H1 (cell line): ENCODE measurements around the gene SMARCA2. TPM values are rescaled to one million over a fixed set of nuclear protein-coding genes. Genes with fewer than 3 reads are reported as not detected.

Source experiments
- BCL11A ChIP-seq, 2 experiments: IDR thresholded peaks; one replicate each; pipeline ENCODE4 v1.6.1; 2011; ENCODE audit warnings: low read depth in 2 of 2, low read length in 2 of 2, mild to moderate bottlenecking in 2 of 2
- CREB1 ChIP-seq: IDR thresholded peaks from 2 replicates; pipeline ENCODE4 v1.6.1; 2012; ENCODE audit warnings: inconsistent platforms
- KDM5A ChIP-seq: fragments of 200-600 bp; IDR thresholded peaks from 2 replicates; pipeline ENCODE4 v1.7.1; 2012; ENCODE audit warnings: mild to moderate bottlenecking, low read length, inconsistent platforms, mixed read lengths
- SIX5 ChIP-seq: IDR thresholded peaks from 2 replicates; pipeline ENCODE4 v1.6.1; 2011; ENCODE audit warnings: mild to moderate bottlenecking, low read depth, low read length
- SUZ12 ChIP-seq: fragments of 200-600 bp; sonication (generic); IDR thresholded peaks from 2 replicates; pipeline ENCODE4 v1.6.1; 2012; ENCODE audit warnings: mild to moderate bottlenecking, inconsistent platforms, low read length, moderate library complexity, mixed read lengths
- polyA plus RNA-seq, 7 experiments: library from polyadenylated mRNA; depleted of rRNA in 3 of 7; stranded (reverse) in 5 of 7; unstranded in 2 of 7; fragments of >200 nt in 5 of 7; fragments of 200-250 nt in 2 of 7; gene quantifications; 1 replicate in 5 of 7; 2 replicates in 1 of 7; 4 replicates in 1 of 7; pipeline versions ENCODE4 v1.2.1 to v1.2.3, GENCODE V29; 2011 to 2013; ENCODE audit warnings: missing spikeins in 2 of 7, mixed read lengths in 2 of 7
- total RNA-seq: library from RNA; stranded (reverse); fragmentation: NEBNext Ultra II Directional; extraction: Animal tissue kit (Norgen Biotek cat#: 25700); gene quantifications from 2 replicates; pipeline ENCODE4 v1.2.1, GENCODE V29; 2021

Gene SMARCA2
- total and polyA plus RNA-seq, 2 of the 8 experiments (the other 6 are each of a cell fraction or from before 2014, with no cell fraction given) = 6.3 to 21.7 TPM

DNA sequence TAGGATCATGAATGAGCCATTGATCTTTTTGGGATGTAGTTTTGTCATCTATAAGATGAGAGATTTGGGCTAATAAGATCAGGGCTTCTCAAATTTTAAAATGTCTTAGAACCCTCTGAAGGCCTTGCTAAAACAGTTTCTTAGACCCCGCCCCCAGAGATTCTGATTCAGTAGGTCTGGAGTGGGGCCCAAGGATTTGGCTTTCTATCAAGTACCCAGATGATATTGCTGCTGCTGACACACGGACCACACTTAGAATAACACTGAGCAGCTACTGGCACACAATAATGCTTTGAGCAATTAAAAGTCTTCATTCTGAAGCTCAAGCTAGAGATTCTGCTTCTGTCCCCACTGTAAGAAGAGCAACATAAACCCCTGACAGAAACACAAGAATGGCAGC is 216.7 kb downstream of the SMARCA2 start (continued):
- no peak for TF ChIP-seq KDM5A
- TF ChIP-seq SUZ12 = no peak
- no peak for TF ChIP-seq BCL11A (IDR thresholded peaks at IDR 0.05; ENCODE audit: low read depth in 2 of 2, low read length in 2 of 2)
- no peak for TF ChIP-seq SIX5
- TF ChIP-seq CREB1 = no peak
